Colonic mucosa (tissue), 4 donors: ENCODE data around the gene ANAPC10. TPM values are rescaled to one million over a fixed set of nuclear protein-coding genes. Genes with fewer than 3 reads are reported as not detected.

ENCODE experiments used
- DNase-seq: peaks from one replicate; pipeline ENCODE4 v3.0.0-alpha.2; 2020
- H3K27ac ChIP-seq: fragments of 200-600 bp; one replicate; pipeline ENCODE4 v1.8.0; 2021
- H3K27me3 ChIP-seq: fragments of 200-600 bp; one replicate; pipeline ENCODE4 v1.8.0; 2021
- H3K36me3 ChIP-seq: fragments of 200-600 bp; one replicate; pipeline ENCODE4 v1.8.0; 2021
- H3K4me1 ChIP-seq: fragments of 200-600 bp; one replicate; pipeline ENCODE4 v1.8.0; 2021; ENCODE audit warnings: mild to moderate bottlenecking
- H3K4me3 ChIP-seq: fragments of 200-600 bp; one replicate; pipeline ENCODE4 v1.8.0; 2021
- H3K9ac ChIP-seq, 2 donors: one replicate each; pipeline ENCODE4 v1.7.0; 2013; ENCODE audit warnings: control low read depth in 2 of 2, low read depth in 2 of 2, low read length in 2 of 2
- H3K9me3 ChIP-seq: fragments of 200-600 bp; one replicate; pipeline ENCODE4 v1.8.0; 2021
- CTCF ChIP-seq: fragments of 200-600 bp; IDR thresholded peaks from one replicate; pipeline ENCODE4 v1.8.0; 2022; ENCODE audit warnings: antibody characterized with exemption, mild to moderate bottlenecking
- intact Hi-C: fragments of 100-400 bp; cut with DNase I; formaldehyde crosslinking; loops from one replicate; pipeline ENCODE4 v1.14.1; 2022
- total RNA-seq, 2 donors: library from RNA; stranded (reverse); fragmentation: NEBNext Ultra II Directional in 1 of 2; extraction: Animal tissue kit (Norgen Biotek cat#: 25700) in 1 of 2; gene quantifications; one replicate each; pipeline ENCODE4 v1.2.1, GENCODE V29; 2021
- donor health status: healthy.
- donor health status: DM: no; HTN: no; CAD: no.
- donor health status: DM: no; HTN: no; CAD: no.

The ANAPC10 gene
- total RNA-seq, 2 donors from 2014 or later: 12.7 to 12.8 TPM

- Histone ChIP-seq H3K9me3 (no peaks in the 10 kb centered on the region), H3K4me1 (no peaks in the 10 kb centered on the region), H3K4me3 (no peak overlapping the region), H3K9ac (no peak overlapping the region), H3K27ac (no peak overlapping the region), H3K36me3 (no peaks in the 10 kb centered on the region), H3K27me3 (no peaks in the 10 kb centered on the region)
- no peak for TF ChIP-seq CTCF
- DNase-seq: no peak
- intact Hi-C loops: no loop called here
Observed at GRCh38 chr4:145041378-145041777, 56.6 kb downstream of the ANAPC10 start.

GRCh38 chr4:145035494-145036136 is 62.4 kb downstream of the ANAPC10 start:
- no peak overlapping the region for H3K27ac ChIP-seq
- no peak overlapping the region for H3K4me3 ChIP-seq
- no peaks in the 10 kb centered on the region for H3K4me1 ChIP-seq
- no peak overlapping the region for H3K9ac ChIP-seq
- H3K9me3 ChIP-seq: no peaks in the 10 kb centered on the region
- no peak for DNase-seq
- H3K27me3 ChIP-seq: no peaks in the 10 kb centered on the region
- intact Hi-C loops: no loop called here
- no peaks in the 10 kb centered on the region for H3K36me3 ChIP-seq
- no peak for TF ChIP-seq CTCF

- no peaks in the 10 kb centered on the region for H3K36me3 ChIP-seq
- DNase-seq: no peak
Observed at GRCh38 chr4:145034727-145035211, 63.2 kb downstream of the ANAPC10 start.

GRCh38 chr4:145019346-145019745 is 78.7 kb downstream of the ANAPC10 start:
- H3K27me3 ChIP-seq: no peaks in the 10 kb centered on the region
- no peaks in the 10 kb centered on the region for H3K36me3 ChIP-seq
- TF ChIP-seq CTCF: no peak
- H3K4me3 ChIP-seq: no peak overlapping the region
- no peak overlapping the region for H3K9ac ChIP-seq
- no peak overlapping the region for H3K27ac ChIP-seq
- intact Hi-C loops: no loop called here
- H3K9me3 ChIP-seq: no peaks in the 10 kb centered on the region
- no peak for DNase-seq
- H3K4me1 ChIP-seq: no peaks in the 10 kb centered on the region

More at GRCh38 chr4:145034727-145035211, 63.2 kb downstream of the ANAPC10 start:
- Histone ChIP-seq H3K27me3 (no peaks in the 10 kb centered on the region), H3K4me1 (no peaks in the 10 kb centered on the region), H3K9ac (no peak overlapping the region), H3K27ac (no peak overlapping the region), H3K9me3 (no peaks in the 10 kb centered on the region), H3K4me3 (no peak overlapping the region)
- TF ChIP-seq CTCF: no peak
- intact Hi-C loops: no loop called here

- Histone ChIP-seq H3K4me3 (no peak overlapping the region), H3K4me1 (no peaks in the 10 kb centered on the region), H3K27ac (no peak overlapping the region), H3K9me3 (no peaks in the 10 kb centered on the region), H3K36me3 (no peaks in the 10 kb centered on the region), H3K27me3 (no peaks in the 10 kb centered on the region), H3K9ac (no peak overlapping the region)
- DNase-seq: no peak
- intact Hi-C loops: no loop called here
- no peak for TF ChIP-seq CTCF
Observed at GRCh38 chr4:145014365-145014764, 83.6 kb downstream of the ANAPC10 start.
